Prostate gland (tissue), 2 donors: ENCODE results near the gene DYNLRB2. TPM values are rescaled to one million over a fixed set of nuclear protein-coding genes. Genes with fewer than 3 reads are reported as not detected.

Source experiments
- DNase-seq: peaks from one replicate; pipeline ENCODE4 v3.0.0-alpha.2; 2019; ENCODE audit warnings: low spot score
- H3K27ac ChIP-seq, 2 donors: fragments of 200-600 bp; sonication (generic); 2 replicates each; pipeline ENCODE4 v1.5.1; 2017 to 2019
- H3K27me3 ChIP-seq: fragments of 200-600 bp; sonication (generic); replicated peaks from 2 replicates; pipeline ENCODE4 v1.5.1; 2019; ENCODE audit not compliant: insufficient read depth
- H3K36me3 ChIP-seq, 2 donors: fragments of 200-600 bp; sonication (generic); 1 replicate in 1 of 2; 2 replicates in 1 of 2; pipeline versions ENCODE4 v1.5.1 to v1.8.1; 2017 to 2019
- H3K4me1 ChIP-seq: fragments of 200-600 bp; sonication (generic); replicated peaks from 2 replicates; pipeline ENCODE4 v1.5.1; 2019
- H3K4me3 ChIP-seq, 2 donors: fragments of 200-600 bp; sonication (generic); 2 replicates each; pipeline ENCODE4 v1.5.1; 2017 to 2019
- H3K9me3 ChIP-seq: fragments of 200-600 bp; sonication (generic); 2 replicates; pipeline ENCODE4 v1.5.1; 2017
- POLR2A ChIP-seq: fragments of 450-650 bp; IDR thresholded peaks from one replicate; pipeline ENCODE4 v1.6.1; 2016; ENCODE audit warnings: antibody characterized with exemption, mild to moderate bottlenecking
- POLR2AphosphoS5 ChIP-seq: sonication (generic); formaldehyde crosslinking; IDR thresholded peaks from one replicate; pipeline ENCODE4 v1.6.1; 2017; ENCODE audit warnings: antibody characterized with exemption
- WGBS: methylation state at CpG from one replicate; pipeline ENCODE4 v1.1.5; 2018; 5-methylcytosine and 5-hydroxymethylcytosine counted together
- intact Hi-C: fragments of 100-400 bp; cut with DNase I; formaldehyde crosslinking; loops from one replicate; pipeline ENCODE4 v1.14.2; 2022
- total RNA-seq, 2 donors: library from RNA; depleted of rRNA; stranded (reverse); fragments of >200 nt; gene quantifications; one replicate each; pipeline ENCODE4 v1.1.0, GENCODE V29; 2016
- TF ChIP-seq, protein P1 (sequence below), 4 experiments: fragments of 200-600 bp in 2 of 4; fragments of 450-650 bp in 2 of 4; sonication (generic) in 2 of 4; IDR thresholded peaks; 1 replicate in 3 of 4; 2 replicates in 1 of 4; pipeline ENCODE4 v1.5.1; 2016 to 2019; ENCODE audit warnings: antibody characterized with exemption in 4 of 4, mild to moderate bottlenecking in 2 of 4, moderate library complexity in 2 of 4

The DYNLRB2 gene
- total RNA-seq, 2 donors from 2014 or later = 4.6 to 43.5 TPM

DNA sequence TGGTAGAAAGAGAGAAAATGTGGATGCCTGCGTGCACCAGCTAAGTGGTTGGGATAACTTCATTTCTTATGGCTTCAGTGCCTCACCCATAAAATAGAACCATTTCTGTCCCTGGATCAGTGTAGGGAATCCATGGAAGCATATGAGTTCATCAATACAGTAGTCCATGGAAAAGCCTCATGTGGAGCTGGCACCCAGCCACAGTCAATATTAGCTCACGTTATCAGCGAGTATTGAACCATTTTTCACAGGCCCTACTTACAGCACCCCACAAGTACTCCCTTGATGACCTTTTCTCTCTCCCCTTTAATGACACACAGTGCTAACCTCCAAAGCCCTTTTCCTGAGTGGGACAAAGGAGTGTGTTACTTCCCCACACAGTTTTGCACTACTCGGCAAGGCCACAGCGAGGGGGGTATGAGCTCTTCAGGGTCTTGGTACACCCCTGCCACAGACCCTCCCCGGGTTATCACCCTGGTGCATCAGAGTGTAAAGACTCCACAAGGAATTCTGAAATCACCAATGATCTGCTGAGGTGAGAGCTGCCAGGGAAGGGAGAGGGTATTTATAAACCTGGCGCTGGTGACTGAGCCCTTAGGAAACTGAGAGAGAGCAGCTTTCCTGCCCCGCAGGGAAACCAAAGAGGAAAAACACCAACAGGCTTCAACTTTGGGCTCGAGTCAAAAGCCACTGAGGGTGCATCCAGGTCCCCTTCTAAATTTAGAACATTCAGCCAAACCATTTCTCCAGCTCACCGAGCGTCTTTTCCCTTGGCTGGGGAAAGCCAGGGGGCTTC lies 36.9 kb downstream of the DYNLRB2 start:
- no peaks in the 10 kb centered on the region for H3K9me3 ChIP-seq
- intact Hi-C loops = no loop called here
- H3K27ac ChIP-seq = no peak overlapping the region
- 80% methylated on average over 11 of the region's 11 CpGs for WGBS
- no peak for DNase-seq
- H3K27me3 ChIP-seq = no peaks in the 10 kb centered on the region
- no peak overlapping the region for H3K4me3 ChIP-seq
- H3K36me3 ChIP-seq = no peaks in the 10 kb centered on the region
- no peak for TF ChIP-seq POLR2AphosphoS5
- no peaks in the 10 kb centered on the region for H3K4me1 ChIP-seq

DNA sequence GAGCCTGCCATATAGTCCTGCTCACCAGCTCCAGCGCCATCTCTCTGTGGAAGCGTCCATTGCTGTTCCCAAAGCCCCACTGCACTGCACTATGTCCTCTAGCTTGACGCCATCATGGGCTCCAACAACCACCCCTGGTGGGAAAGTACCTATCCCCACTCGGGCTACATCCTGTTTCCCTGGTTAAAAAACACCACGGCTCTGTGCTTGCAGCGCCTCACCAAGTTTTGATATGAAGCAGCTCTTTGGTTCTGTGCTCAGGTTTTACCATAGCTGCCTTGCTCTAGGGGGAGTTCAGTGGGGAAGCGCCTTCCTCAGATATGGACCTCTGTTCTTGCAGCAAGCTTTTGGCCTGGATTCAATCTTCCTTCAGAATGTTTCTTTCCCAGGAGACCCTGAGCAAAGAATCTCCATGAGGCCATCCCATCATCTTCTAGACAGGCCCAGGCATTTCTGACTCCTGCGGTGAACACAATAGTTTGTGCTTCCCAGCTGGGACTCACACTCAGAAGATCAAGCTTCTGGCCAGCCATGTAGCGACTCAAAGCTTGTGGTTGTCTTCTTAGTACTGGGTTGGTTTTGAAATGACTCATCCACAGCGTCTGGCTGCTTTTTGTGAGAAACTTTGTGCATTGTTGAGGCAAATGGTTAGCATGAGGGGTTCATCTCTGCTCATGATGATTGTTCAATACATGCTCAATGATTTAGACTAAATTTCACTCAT lies 39.5 kb downstream of the DYNLRB2 start:
- no peaks in the 10 kb centered on the region for H3K27me3 ChIP-seq
- intact Hi-C loops = no loop called here
- no peaks in the 10 kb centered on the region for H3K4me1 ChIP-seq
- no peaks in the 10 kb centered on the region for H3K9me3 ChIP-seq
- DNase-seq = no peak
- no peak overlapping the region for H3K4me3 ChIP-seq
- TF ChIP-seq POLR2A (no peak), POLR2AphosphoS5 (no peak)
- TF ChIP-seq, protein P1, sequence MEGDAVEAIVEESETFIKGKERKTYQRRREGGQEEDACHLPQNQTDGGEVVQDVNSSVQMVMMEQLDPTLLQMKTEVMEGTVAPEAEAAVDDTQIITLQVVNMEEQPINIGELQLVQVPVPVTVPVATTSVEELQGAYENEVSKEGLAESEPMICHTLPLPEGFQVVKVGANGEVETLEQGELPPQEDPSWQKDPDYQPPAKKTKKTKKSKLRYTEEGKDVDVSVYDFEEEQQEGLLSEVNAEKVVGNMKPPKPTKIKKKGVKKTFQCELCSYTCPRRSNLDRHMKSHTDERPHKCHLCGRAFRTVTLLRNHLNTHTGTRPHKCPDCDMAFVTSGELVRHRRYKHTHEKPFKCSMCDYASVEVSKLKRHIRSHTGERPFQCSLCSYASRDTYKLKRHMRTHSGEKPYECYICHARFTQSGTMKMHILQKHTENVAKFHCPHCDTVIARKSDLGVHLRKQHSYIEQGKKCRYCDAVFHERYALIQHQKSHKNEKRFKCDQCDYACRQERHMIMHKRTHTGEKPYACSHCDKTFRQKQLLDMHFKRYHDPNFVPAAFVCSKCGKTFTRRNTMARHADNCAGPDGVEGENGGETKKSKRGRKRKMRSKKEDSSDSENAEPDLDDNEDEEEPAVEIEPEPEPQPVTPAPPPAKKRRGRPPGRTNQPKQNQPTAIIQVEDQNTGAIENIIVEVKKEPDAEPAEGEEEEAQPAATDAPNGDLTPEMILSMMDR (IDR thresholded peaks at IDR 0.05) = no peak
- 94% methylated on average over 10 of the region's 10 CpGs for WGBS
- H3K27ac ChIP-seq = no peak overlapping the region
- H3K36me3 ChIP-seq = no peaks in the 10 kb centered on the region

DNA sequence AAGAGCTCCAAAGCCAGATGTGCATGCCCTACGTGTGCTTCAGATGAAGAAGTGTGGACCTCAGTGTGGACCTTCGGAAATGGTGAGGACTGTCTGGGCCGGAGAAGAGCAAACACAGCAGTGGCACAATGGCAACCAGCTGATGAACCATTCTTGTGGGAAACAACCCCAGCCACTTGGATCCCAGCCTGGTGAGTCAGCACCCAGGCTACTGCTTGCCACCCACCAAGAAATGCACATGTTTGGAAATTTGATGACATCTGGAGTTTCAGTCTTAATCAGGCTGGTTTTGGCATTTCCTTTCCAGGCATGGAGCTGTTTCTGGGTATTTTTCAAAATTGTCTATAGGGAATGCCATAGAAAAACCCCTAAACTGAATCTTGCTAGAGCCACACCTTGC lies 42.7 kb downstream of the DYNLRB2 start:
- DNase-seq = no peak
- Histone ChIP-seq H3K9me3 (no peaks in the 10 kb centered on the region), H3K36me3 (no peaks in the 10 kb centered on the region), H3K4me3 (no peak overlapping the region), H3K27me3 (no peaks in the 10 kb centered on the region), H3K4me1 (no peaks in the 10 kb centered on the region), H3K27ac (no peak overlapping the region)
- WGBS = 89% methylated on average over 3 of the region's 3 CpGs
- TF ChIP-seq POLR2A (no peak), POLR2AphosphoS5 (no peak)
- TF ChIP-seq, protein P1 (IDR thresholded peaks at IDR 0.05) = no peak
- intact Hi-C loops = no loop called here

DNA sequence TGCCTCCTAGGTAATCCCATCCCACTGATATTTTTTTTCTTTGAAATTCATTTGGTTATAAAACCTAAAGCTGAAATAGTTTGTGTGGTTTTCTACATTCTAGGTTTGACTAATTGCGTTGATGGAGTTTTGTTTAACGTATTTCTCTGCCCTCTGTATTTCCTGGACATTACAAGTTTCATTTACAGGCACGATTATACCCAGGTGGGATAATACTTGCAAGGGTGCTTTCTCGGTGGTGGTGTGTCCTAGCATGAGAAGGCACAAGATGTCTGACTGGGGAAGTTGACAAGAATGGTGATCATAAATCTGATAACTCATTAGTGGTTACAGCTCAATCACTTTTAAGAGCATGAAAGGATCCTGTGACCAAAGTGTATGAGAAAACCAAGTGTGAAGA lies 45.0 kb downstream of the DYNLRB2 start:
- Histone ChIP-seq H3K4me1 (no peaks in the 10 kb centered on the region), H3K9me3 (no peaks in the 10 kb centered on the region), H3K36me3 (no peaks in the 10 kb centered on the region), H3K27me3 (no peaks in the 10 kb centered on the region), H3K4me3 (no peak overlapping the region), H3K27ac (no peak overlapping the region)
- intact Hi-C loops = no loop called here
- WGBS = 80% methylated on average over 4 of the region's 4 CpGs
- TF ChIP-seq, protein P1 (IDR thresholded peaks at IDR 0.05) = no peak
- no peak for TF ChIP-seq POLR2A
- TF ChIP-seq POLR2AphosphoS5 = no peak
- DNase-seq = no peak

DNA sequence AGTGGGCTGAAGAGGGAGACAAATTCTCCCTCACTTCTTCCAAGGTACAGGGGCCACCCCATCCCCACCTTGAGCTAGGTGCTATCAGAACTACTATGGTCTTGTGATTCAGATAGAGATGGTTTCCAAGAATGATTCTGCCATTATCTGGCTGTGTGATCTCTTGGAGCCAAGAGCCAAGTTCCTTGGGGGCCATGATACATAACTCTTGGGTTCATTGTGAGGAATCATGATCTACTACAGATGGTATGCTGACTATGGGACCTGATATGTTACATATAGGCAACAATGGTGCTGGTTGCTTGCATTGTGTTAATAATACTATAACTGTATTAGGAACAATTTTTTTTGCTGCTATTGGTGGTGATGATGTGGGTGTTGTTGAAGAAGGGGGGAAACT lies 45.7 kb downstream of the DYNLRB2 start:
- no peak for TF ChIP-seq POLR2AphosphoS5
- TF ChIP-seq, protein P1 (IDR thresholded peaks at IDR 0.05) = no peak
- no peak for TF ChIP-seq POLR2A
- intact Hi-C loops = no loop called here
- no peak overlapping the region for H3K4me3 ChIP-seq
- no peaks in the 10 kb centered on the region for H3K4me1 ChIP-seq
- H3K27me3 ChIP-seq = no peaks in the 10 kb centered on the region
- no peak for DNase-seq
- H3K36me3 ChIP-seq = no peaks in the 10 kb centered on the region
- H3K9me3 ChIP-seq = no peaks in the 10 kb centered on the region
- H3K27ac ChIP-seq = no peak overlapping the region
